Smooth muscle cell (in vitro differentiated cells): ENCODE results near the gene SERPINI2. TPM values are rescaled to one million over a fixed set of nuclear protein-coding genes. Genes with fewer than 3 reads are reported as not detected.
"Not testable (repeated sequence)": the region's sequence is repeated elsewhere in the genome, so short reads cannot be mapped to it uniquely, and the experiment has no call there.

ENCODE experiments used
- DNase-seq: peaks from one replicate; lab custom pipeline; 2025; ENCODE audit not compliant: unreplicated experiment; lab: John Stamatoyannopoulos, UW
- H2AFZ ChIP-seq: fragments of 200-600 bp; sonication (generic); 2 replicates; pipeline ENCODE4 v1.6.0; 2016; ENCODE audit warnings: antibody characterized with exemption, low read depth, mild to moderate bottlenecking
- H3F3A ChIP-seq: fragments of 200-600 bp; sonication (generic); 2 replicates; pipeline ENCODE4 v1.6.0; 2017; ENCODE audit warnings: antibody characterized with exemption, low read depth
- H3K27ac ChIP-seq: fragments of 200-600 bp; sonication (generic); 2 replicates; pipeline ENCODE4 v1.5.1; 2016; ENCODE audit warnings: low read depth, mild to moderate bottlenecking
- H3K27me3 ChIP-seq: fragments of 200-600 bp; sonication (generic); 2 replicates; pipeline ENCODE4 v1.6.1; 2016; ENCODE audit warnings: low read depth, mild to moderate bottlenecking
- H3K36me3 ChIP-seq: fragments of 200-600 bp; sonication (generic); 2 replicates; pipeline ENCODE4 v1.5.1; 2016; ENCODE audit warnings: low read depth
- H3K4me1 ChIP-seq: fragments of 200-600 bp; sonication (generic); 2 replicates; pipeline ENCODE4 v1.5.1; 2016; ENCODE audit warnings: low read depth
- H3K4me2 ChIP-seq: fragments of 200-600 bp; sonication (generic); 2 replicates; pipeline ENCODE4 v1.6.0; 2016; ENCODE audit warnings: mild to moderate bottlenecking
- H3K4me3 ChIP-seq: fragments of 200-600 bp; sonication (generic); 2 replicates; pipeline ENCODE4 v1.5.1; 2016; ENCODE audit warnings: mild to moderate bottlenecking
- H3K79me2 ChIP-seq: fragments of 200-600 bp; sonication (generic); 2 replicates; pipeline ENCODE4 v1.6.0; 2016; ENCODE audit warnings: low read depth, mild to moderate bottlenecking
- H3K9ac ChIP-seq: fragments of 200-600 bp; sonication (generic); 2 replicates; pipeline ENCODE4 v1.6.0; 2016; ENCODE audit warnings: low read depth
- H3K9me3 ChIP-seq: fragments of 200-600 bp; sonication (generic); replicated peaks from 2 replicates; pipeline ENCODE4 v1.5.1; 2016; ENCODE audit warnings: low read depth
- H4K20me1 ChIP-seq: fragments of 200-600 bp; sonication (generic); 2 replicates; pipeline ENCODE4 v1.6.0; 2016; ENCODE audit warnings: low read depth
- WGBS: methylation state at CpG from one replicate; pipeline ENCODE4 v1.1.7; 2016; ENCODE audit warnings: low lambda C conversion rate; 5-methylcytosine and 5-hydroxymethylcytosine counted together
- polyA plus RNA-seq: library from polyadenylated mRNA; unstranded; fragments of >200 nt; fragmentation: Nextera tagmentation; extraction: Ambion mirVana; gene quantifications from 2 replicates; pipeline ENCODE4 v1.2.1, GENCODE V29; 2016
- total RNA-seq: library from RNA; depleted of rRNA; stranded (reverse); fragments of >200 nt; gene quantifications from 2 replicates; pipeline ENCODE4 v1.2.3, GENCODE V29; 2014
- TF ChIP-seq, protein P1 (sequence below): fragments of 200-600 bp; sonication (generic); IDR thresholded peaks from 2 replicates; pipeline ENCODE4 v1.5.1; 2017; ENCODE audit warnings: borderline replicate concordance, mild to moderate bottlenecking, antibody characterized with exemption; ENCODE audit not compliant: insufficient read depth, poor library complexity, severe bottlenecking

Gene SERPINI2
- total and polyA plus RNA-seq, 2 experiments from 2014 or later = not detected

DNA sequence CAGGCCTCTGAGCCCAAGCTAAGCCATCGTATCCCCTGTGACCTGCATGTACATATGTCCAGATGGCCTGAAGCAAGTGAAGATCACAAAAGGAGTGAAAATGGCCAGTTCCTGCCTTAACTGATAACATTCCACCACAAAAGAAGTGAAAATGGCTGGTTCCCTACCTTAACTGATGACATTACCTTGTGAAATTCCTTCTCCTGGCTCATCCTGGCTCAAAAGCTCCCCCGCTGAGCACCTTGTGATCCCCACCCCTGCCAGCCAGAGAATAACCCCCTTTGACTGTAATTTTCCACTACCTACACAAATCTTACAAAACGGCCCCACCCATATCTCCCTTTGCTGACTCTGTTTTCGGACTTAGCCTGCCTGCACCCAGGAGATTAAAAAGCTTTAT, 51.4 kb downstream of the SERPINI2 start:
- not testable (repeated sequence) for H3K9me3 ChIP-seq, H2AFZ ChIP-seq, H3K27me3 ChIP-seq, DNase-seq, H3K36me3 ChIP-seq, H3K4me2 ChIP-seq, H3K4me1 ChIP-seq, H3F3A ChIP-seq, H3K4me3 ChIP-seq, H3K79me2 ChIP-seq, H4K20me1 ChIP-seq, H3K27ac ChIP-seq, H3K9ac ChIP-seq
- 79% methylated on average over 4 of the region's 4 CpGs for WGBS

DNA sequence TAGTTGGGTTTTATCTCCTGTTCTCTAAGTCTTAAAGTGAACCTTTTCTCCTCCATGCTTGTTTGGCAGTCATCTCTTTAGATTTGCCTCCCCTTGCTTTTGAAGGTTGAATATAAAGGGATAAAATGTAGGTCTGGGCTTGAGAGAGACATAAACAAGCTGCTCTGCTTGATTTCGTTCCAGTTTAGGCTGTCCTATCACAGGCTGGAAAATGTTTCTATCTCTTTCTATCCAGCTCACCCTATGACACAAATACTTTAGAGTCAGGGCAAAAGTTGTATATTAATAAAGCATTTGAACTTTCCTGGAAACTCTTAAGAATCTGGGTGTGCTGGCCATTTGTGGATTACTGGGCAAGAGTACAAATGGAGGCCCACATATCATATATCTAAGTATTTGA, 64.2 kb downstream of the SERPINI2 start:
- WGBS = 66% methylated on average over 1 of the region's 1 CpG
- Histone ChIP-seq H4K20me1 (no peaks in the 10 kb centered on the region), H3K36me3 (no peaks in the 10 kb centered on the region), H3K9me3 (no peaks in the 10 kb centered on the region), H3K4me3 (no peak overlapping the region), H3K4me1 (no peaks in the 10 kb centered on the region), H2AFZ (no peak overlapping the region), H3K79me2 (no peaks in the 10 kb centered on the region), H3K9ac (no peak overlapping the region), H3K27ac (no peak overlapping the region), H3K4me2 (no peak overlapping the region), H3K27me3 (no peaks in the 10 kb centered on the region), H3F3A (no peaks in the 10 kb centered on the region)
- DNase-seq = no peak
- TF ChIP-seq, protein P1, sequence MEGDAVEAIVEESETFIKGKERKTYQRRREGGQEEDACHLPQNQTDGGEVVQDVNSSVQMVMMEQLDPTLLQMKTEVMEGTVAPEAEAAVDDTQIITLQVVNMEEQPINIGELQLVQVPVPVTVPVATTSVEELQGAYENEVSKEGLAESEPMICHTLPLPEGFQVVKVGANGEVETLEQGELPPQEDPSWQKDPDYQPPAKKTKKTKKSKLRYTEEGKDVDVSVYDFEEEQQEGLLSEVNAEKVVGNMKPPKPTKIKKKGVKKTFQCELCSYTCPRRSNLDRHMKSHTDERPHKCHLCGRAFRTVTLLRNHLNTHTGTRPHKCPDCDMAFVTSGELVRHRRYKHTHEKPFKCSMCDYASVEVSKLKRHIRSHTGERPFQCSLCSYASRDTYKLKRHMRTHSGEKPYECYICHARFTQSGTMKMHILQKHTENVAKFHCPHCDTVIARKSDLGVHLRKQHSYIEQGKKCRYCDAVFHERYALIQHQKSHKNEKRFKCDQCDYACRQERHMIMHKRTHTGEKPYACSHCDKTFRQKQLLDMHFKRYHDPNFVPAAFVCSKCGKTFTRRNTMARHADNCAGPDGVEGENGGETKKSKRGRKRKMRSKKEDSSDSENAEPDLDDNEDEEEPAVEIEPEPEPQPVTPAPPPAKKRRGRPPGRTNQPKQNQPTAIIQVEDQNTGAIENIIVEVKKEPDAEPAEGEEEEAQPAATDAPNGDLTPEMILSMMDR = no peak

DNA sequence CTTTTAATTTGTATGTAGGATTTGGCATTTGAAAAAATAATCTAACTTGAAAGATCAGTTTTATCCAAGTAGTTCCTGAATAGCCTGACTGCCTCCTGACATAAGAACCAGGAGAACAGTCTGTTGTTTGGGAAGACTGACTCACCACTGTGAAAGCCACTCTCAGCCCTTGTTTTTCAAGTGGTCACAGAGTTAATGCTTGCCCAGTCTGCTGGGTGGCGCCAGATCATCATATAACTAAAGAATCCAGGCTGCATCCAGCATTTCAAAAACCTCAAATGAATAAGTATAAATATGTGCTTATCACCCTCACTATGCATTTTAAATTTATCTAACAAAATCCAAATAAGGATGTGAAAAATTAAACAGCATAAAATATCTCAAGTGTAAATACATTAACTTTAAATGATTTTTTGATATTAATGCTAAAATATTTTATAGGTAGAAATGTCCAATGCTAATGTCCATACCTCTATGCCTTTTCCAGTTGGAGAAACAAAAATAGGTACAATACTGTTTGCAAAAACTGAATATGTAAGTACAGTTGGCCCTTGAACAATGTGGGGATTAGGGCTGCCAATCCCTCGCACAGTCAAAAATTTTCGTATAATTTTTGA, 66.9 kb downstream of the SERPINI2 start:
- Histone ChIP-seq H3K9me3 (no peaks in the 10 kb centered on the region), H3K9ac (no peak overlapping the region), H4K20me1 (no peaks in the 10 kb centered on the region), H3K36me3 (no peaks in the 10 kb centered on the region), H2AFZ (no peak overlapping the region), H3K4me2 (no peak overlapping the region), H3K79me2 (no peaks in the 10 kb centered on the region), H3F3A (no peaks in the 10 kb centered on the region), H3K27me3 (no peaks in the 10 kb centered on the region), H3K27ac (no peak overlapping the region), H3K4me1 (no peaks in the 10 kb centered on the region), H3K4me3 (no peak overlapping the region)
- TF ChIP-seq, protein P1 = peak; percentile 67
- WGBS = 66% methylated on average over 3 of the region's 3 CpGs
- no peak for DNase-seq

DNA sequence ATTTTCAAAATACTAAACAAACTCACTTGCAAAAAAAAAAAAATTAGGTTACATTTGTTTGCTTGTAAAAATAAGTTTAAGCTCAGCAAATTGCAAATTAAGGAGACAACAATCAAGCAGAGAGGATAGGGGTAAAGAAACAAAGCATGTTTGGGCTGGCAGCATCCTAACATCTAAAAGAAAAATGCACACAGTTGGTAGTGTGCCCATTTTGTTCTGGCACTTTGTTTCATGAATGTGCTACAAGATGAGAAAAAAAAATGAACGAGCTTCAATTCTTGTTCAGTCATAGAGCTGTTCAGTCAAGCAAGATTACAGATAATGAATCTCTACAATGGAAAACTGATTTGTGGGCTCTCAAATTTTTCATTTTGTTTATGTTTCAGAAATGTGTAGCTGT, 76.0 kb downstream of the SERPINI2 start:
- Histone ChIP-seq H2AFZ (no peak overlapping the region), H3K27ac (no peak overlapping the region), H3K27me3 (peaks cover 5% of the 10 kb centered on the region), H3K36me3 (no peaks in the 10 kb centered on the region), H3K4me1 (no peaks in the 10 kb centered on the region), H3K4me2 (no peak overlapping the region), H3K9ac (no peak overlapping the region), H3F3A (no peaks in the 10 kb centered on the region), H4K20me1 (no peaks in the 10 kb centered on the region), H3K79me2 (no peaks in the 10 kb centered on the region), H3K4me3 (no peak overlapping the region), H3K9me3 (no peaks in the 10 kb centered on the region)
- TF ChIP-seq, protein P1 = no peak
- no peak for DNase-seq
- 79% methylated on average over 1 of the region's 1 CpG for WGBS
